OCI-LY3 (cell line): ENCODE data around the gene PAM.

Experiments used
- H2AFZ ChIP-seq: fragments of 200-600, 300-600 bp; shearing (Covaris generic); 2 replicates; pipeline ENCODE4 v1.6.0; 2014; ENCODE audit warnings: antibody characterized with exemption, low read depth, low read length
- H3K27ac ChIP-seq: fragments of 200-600, 300-600 bp; sonication (generic); 2 replicates; pipeline ENCODE4 v1.5.1; 2014; ENCODE audit warnings: mild to moderate bottlenecking, low read length, moderate library complexity, mixed read lengths
- H3K27me3 ChIP-seq: fragments of 200-600, 300-600 bp; sonication (generic); 2 replicates; pipeline ENCODE4 v1.6.1; 2014; ENCODE audit warnings: low read depth, low read length, mixed read lengths
- H3K36me3 ChIP-seq: fragments of 200-600, 300-600 bp; sonication (generic); replicated peaks from 2 replicates; pipeline ENCODE3; 2014; ENCODE audit warnings: low read depth, low read length, mixed read lengths
- H3K4me1 ChIP-seq: fragments of 300-600, 200-600 bp; sonication (generic); 2 replicates; pipeline ENCODE4 v1.6.1; 2014; ENCODE audit warnings: low read length, mixed read lengths
- H3K4me2 ChIP-seq: fragments of 200-600, 300-600 bp; sonication (generic); 2 replicates; pipeline ENCODE4 v1.6.1; 2014; ENCODE audit warnings: low read length, mixed read lengths
- H3K4me3 ChIP-seq: fragments of 300-600, 200-600 bp; sonication (generic); 2 replicates; pipeline ENCODE4 v1.5.1; 2014; ENCODE audit warnings: antibody characterized with exemption, mild to moderate bottlenecking, low read length, moderate library complexity
- H3K79me2 ChIP-seq: fragments of 300-600, 200-600 bp; shearing (Covaris generic); 2 replicates; pipeline ENCODE4 v1.6.1; 2014; ENCODE audit warnings: mild to moderate bottlenecking, low read length, mixed read lengths
- H3K9ac ChIP-seq: fragments of 300-600, 200-600 bp; shearing (Covaris generic); 2 replicates; pipeline ENCODE4 v1.6.0; 2014; ENCODE audit warnings: mild to moderate bottlenecking, low read length, moderate library complexity
- H3K9me3 ChIP-seq: fragments of 200-600, 300-600 bp; shearing (Covaris generic); 2 replicates; pipeline ENCODE4 v1.6.1; 2014; ENCODE audit warnings: low read length, mixed read lengths; ENCODE audit not compliant: insufficient read depth
- H4K20me1 ChIP-seq: fragments of 200-600, 300-600 bp; sonication (generic); 2 replicates; pipeline ENCODE4 v1.6.1; 2016; ENCODE audit warnings: low read length, mixed read lengths; ENCODE audit not compliant: insufficient read depth
- CTCF ChIP-seq: fragments of 200-600, 300-600 bp; sonication (generic); IDR thresholded peaks from 2 replicates; pipeline ENCODE4 v1.5.1; 2014; ENCODE audit warnings: antibody characterized with exemption, low read length, low read depth
- EZH2phosphoT487 ChIP-seq: fragments of 200-600 bp; shearing (Covaris generic); IDR thresholded peaks from 2 replicates; pipeline ENCODE4 v1.6.1; 2018; ENCODE audit warnings: antibody characterized with exemption, mixed run types, low read depth

Gene PAM

GRCh38 chr5:102737161-102737560 lies 17.9 kb upstream of the PAM start:
- H3K9me3 ChIP-seq = no peaks in the 10 kb centered on the region
- H4K20me1 ChIP-seq = no peaks in the 10 kb centered on the region
- H3K36me3 ChIP-seq = no peaks in the 10 kb centered on the region
- H2AFZ ChIP-seq = no peak overlapping the region
- TF ChIP-seq EZH2phosphoT487 = no peak
- TF ChIP-seq CTCF = no peak
- H3K9ac ChIP-seq = no peak overlapping the region
- no peaks in the 10 kb centered on the region for H3K27me3 ChIP-seq
- H3K79me2 ChIP-seq = no peaks in the 10 kb centered on the region
- H3K4me2 ChIP-seq = no peak overlapping the region
- no peaks in the 10 kb centered on the region for H3K4me1 ChIP-seq
- no peak overlapping the region for H3K4me3 ChIP-seq
- no peak overlapping the region for H3K27ac ChIP-seq

GRCh38 chr5:102737805-102738469 lies 17.2 kb upstream of the PAM start:
- no peaks in the 10 kb centered on the region for H3K79me2 ChIP-seq
- no peak overlapping the region for H3K4me2 ChIP-seq
- H2AFZ ChIP-seq = no peak overlapping the region
- H3K9ac ChIP-seq = no peak overlapping the region
- no peaks in the 10 kb centered on the region for H3K9me3 ChIP-seq
- no peaks in the 10 kb centered on the region for H3K36me3 ChIP-seq
- no peak overlapping the region for H3K4me3 ChIP-seq
- H4K20me1 ChIP-seq = no peaks in the 10 kb centered on the region
- no peaks in the 10 kb centered on the region for H3K27me3 ChIP-seq
- H3K4me1 ChIP-seq = no peaks in the 10 kb centered on the region
- TF ChIP-seq EZH2phosphoT487 (no peak), CTCF (no peak)
- H3K27ac ChIP-seq = no peak overlapping the region

- Histone ChIP-seq H3K79me2 (no peaks in the 10 kb centered on the region), H3K27ac (no peak overlapping the region), H3K9me3 (no peaks in the 10 kb centered on the region), H3K36me3 (no peaks in the 10 kb centered on the region), H3K4me1 (no peaks in the 10 kb centered on the region), H3K9ac (no peak overlapping the region), H2AFZ (no peak overlapping the region), H3K4me3 (no peak overlapping the region), H4K20me1 (no peaks in the 10 kb centered on the region), H3K4me2 (no peak overlapping the region), H3K27me3 (no peaks in the 10 kb centered on the region)
- TF ChIP-seq EZH2phosphoT487 (no peak), CTCF (no peak)
Measured at GRCh38 chr5:102740515-102740914, 14.6 kb upstream of the PAM start.

- no peak overlapping the region for H2AFZ ChIP-seq
- no peaks in the 10 kb centered on the region for H3K4me1 ChIP-seq
- no peaks in the 10 kb centered on the region for H3K36me3 ChIP-seq
- H3K9ac ChIP-seq = no peak overlapping the region
- no peaks in the 10 kb centered on the region for H3K9me3 ChIP-seq
- no peaks in the 10 kb centered on the region for H3K27me3 ChIP-seq
- no peak overlapping the region for H3K4me2 ChIP-seq
- TF ChIP-seq EZH2phosphoT487 = no peak
- TF ChIP-seq CTCF = no peak
- no peaks in the 10 kb centered on the region for H4K20me1 ChIP-seq
- H3K79me2 ChIP-seq = no peaks in the 10 kb centered on the region
- no peak overlapping the region for H3K27ac ChIP-seq
- H3K4me3 ChIP-seq = no peak overlapping the region
Measured at GRCh38 chr5:102742215-102742614, 12.9 kb upstream of the PAM start.
